Activated CD4-positive, alpha-beta T cell treated with anti-CD3 and anti-CD28 coated beads for 1 hour (primary cell): ENCODE results near the gene NEO1.
"Not testable (repeated sequence)": the region's sequence is repeated elsewhere in the genome, so short reads cannot be mapped to it uniquely, and the experiment has no call there.

ENCODE experiments used
- DNase-seq: peaks from one replicate; pipeline ENCODE4 v3.0.0-alpha.2; 2020

The NEO1 gene

GRCh38 chr15:73282567-73283365, 230.5 kb downstream of the NEO1 start:
- no peak for DNase-seq

GRCh38 chr15:73283366-73283962, 231.2 kb downstream of the NEO1 start:
- DNase-seq = no peak

GRCh38 chr15:73284090-73284716, 231.9 kb downstream of the NEO1 start:
- DNase-seq = no peak

GRCh38 chr15:73286311-73286710, 234.0 kb downstream of the NEO1 start:
- no peak for DNase-seq

- DNase-seq = no peak
Measured at GRCh38 chr15:73287019-73287418, 234.8 kb downstream of the NEO1 start.

GRCh38 chr15:73291441-73291840, 239.2 kb downstream of the NEO1 start:
- no peak for DNase-seq

GRCh38 chr15:73293773-73294172, 241.5 kb downstream of the NEO1 start:
- DNase-seq = no peak

- no peak for DNase-seq
Measured at GRCh38 chr15:73295630-73296286, 243.5 kb downstream of the NEO1 start.

- no peak for DNase-seq
Measured at GRCh38 chr15:73296609-73297353, 244.5 kb downstream of the NEO1 start.

- no peak for DNase-seq
Measured at GRCh38 chr15:73298522-73299245, 246.4 kb downstream of the NEO1 start.

GRCh38 chr15:73300286-73300685, 248.0 kb downstream of the NEO1 start:
- DNase-seq = not testable (repeated sequence)

- DNase-seq = no peak
Measured at GRCh38 chr15:73303636-73304035, 251.4 kb downstream of the NEO1 start.

GRCh38 chr15:73305331-73306211, 253.3 kb downstream of the NEO1 start:
- DNase-seq = no peak

GRCh38 chr15:73308305-73308704, 256.0 kb downstream of the NEO1 start:
- DNase-seq = no peak

GRCh38 chr15:73313861-73314260, 261.6 kb downstream of the NEO1 start:
- DNase-seq = no peak

GRCh38 chr15:73317651-73318462, 265.6 kb downstream of the NEO1 start:
- DNase-seq = no peak

GRCh38 chr15:73318463-73319351, 266.4 kb downstream of the NEO1 start:
- no peak for DNase-seq

- DNase-seq = no peak
Measured at GRCh38 chr15:73319460-73320245, 267.4 kb downstream of the NEO1 start.
